K562 (cell line): Measurements from ENCODE around the gene HMG20B. TPM values are rescaled to one million over a fixed set of nuclear protein-coding genes. Genes with fewer than 3 reads are reported as not detected.

Experiments
- CC2D1A ChIP-seq: fragments of 450-650 bp; IDR thresholded peaks from 2 replicates; pipeline ENCODE4 v1.6.1; 2017; ENCODE audit warnings: mild to moderate bottlenecking
- DIDO1 ChIP-seq: fragments of 450-650 bp; IDR thresholded peaks from 2 replicates; pipeline ENCODE4 v1.6.1; 2016; ENCODE audit warnings: low read depth, missing biosample characterization, missing genetic modification characterization
- ETS2 ChIP-seq: IDR thresholded peaks from 2 replicates; pipeline ENCODE4 v1.6.1; 2016; ENCODE audit warnings: borderline replicate concordance, missing genetic modification characterization, mild to moderate bottlenecking, moderate library complexity, missing compliant biosample characterization; ENCODE audit not compliant: poor library complexity, severe bottlenecking
- GABPB1 ChIP-seq: sonication (generic); formaldehyde crosslinking; IDR thresholded peaks from 2 replicates; pipeline ENCODE4 v1.8.0; 2022; ENCODE audit warnings: mild to moderate bottlenecking, missing genetic modification reagents
- HDAC2 ChIP-seq: fragments of 450-650 bp; IDR thresholded peaks from 2 replicates; pipeline ENCODE4 v1.6.1; 2016; ENCODE audit warnings: mild to moderate bottlenecking
- HNRNPL ChIP-seq: fragments of 200-400 bp; formaldehyde crosslinking; IDR thresholded peaks from 2 replicates; pipeline ENCODE4 v1.6.1; 2017; ENCODE audit warnings: low read depth, mild to moderate bottlenecking, low read length
- MIER1 ChIP-seq: fragments of 450-650 bp; IDR thresholded peaks from 2 replicates; pipeline ENCODE4 v1.6.1; 2016; ENCODE audit warnings: antibody characterized with exemption, mild to moderate bottlenecking, low read depth
- PCBP2 ChIP-seq: fragments of 200-400 bp; formaldehyde crosslinking; IDR thresholded peaks from 2 replicates; pipeline ENCODE4 v1.6.1; 2018; ENCODE audit warnings: low read length, low read depth, mild to moderate bottlenecking, moderate library complexity; ENCODE audit not compliant: poor library complexity, severe bottlenecking
- POLR3G ChIP-seq: IDR thresholded peaks from 2 replicates; pipeline ENCODE4 v1.6.1; 2011; ENCODE audit not compliant: insufficient read length, insufficient replicate concordance; ENCODE audit errors: extremely low read depth
- SNIP1 ChIP-seq: fragments of 450-650 bp; IDR thresholded peaks from 2 replicates; pipeline ENCODE4 v1.7.1; 2017; ENCODE audit warnings: low read depth, mild to moderate bottlenecking
- TAF7 ChIP-seq: fragments of 450-650 bp; IDR thresholded peaks from 2 replicates; pipeline ENCODE4 v1.6.1; 2016; ENCODE audit warnings: missing genetic modification characterization, missing compliant biosample characterization
- TBP ChIP-seq: optimal IDR thresholded peaks from 2 replicates; pipeline ENCODE3; 2011; ENCODE audit warnings: low read depth, low read length, improper control_type of control experiment
- TRIM24 ChIP-seq, 2 experiments: fragments of 450-650 bp; IDR thresholded peaks; 2 replicates each; pipeline ENCODE4 v1.6.1; 2016
- ZBTB7A ChIP-seq: IDR thresholded peaks from 2 replicates; pipeline ENCODE4 v1.6.1; 2011; ENCODE audit warnings: low read depth, mild to moderate bottlenecking, low read length, moderate library complexity, borderline replicate concordance; ENCODE audit not compliant: control insufficient read depth
- ZNF274 ChIP-seq: IDR thresholded peaks from 2 replicates; pipeline ENCODE4 v1.6.1; 2011; ENCODE audit warnings: low read depth, mild to moderate bottlenecking, low read length, moderate library complexity, borderline replicate concordance
- ZNF324 ChIP-seq: fragments of 250-450 bp; sonication (Bioruptor Pico); IDR thresholded peaks from 2 replicates; pipeline ENCODE4 v1.4.0; 2020; ENCODE audit warnings: mild to moderate bottlenecking
- ZNF436 ChIP-seq: fragments of 250-450, 450-650 bp; sonication (Bioruptor Pico); formaldehyde crosslinking; IDR thresholded peaks from 2 replicates; pipeline ENCODE4 v1.7.0; 2020; ENCODE audit warnings: mild to moderate bottlenecking
- polyA plus RNA-seq, 8 experiments: library from polyadenylated mRNA; depleted of rRNA in 4 of 8; stranded (reverse) in 5 of 8; unstranded in 3 of 8; fragments of >200 nt; fragmentation: Nextera tagmentation in 2 of 8; fragmentation: Illumina TruSeq in 1 of 8; extraction: Ambion mirVana in 2 of 8; extraction: Trizol in 1 of 8; gene quantifications; 2 replicates each; pipeline versions ENCODE4 v1.2.1 to v1.2.3, GENCODE V29; 2011 to 2014; ENCODE audit warnings: inconsistent platforms in 1 of 8, missing spikeins in 1 of 8
- total RNA-seq, 7 experiments: library from RNA; depleted of rRNA in 6 of 7; stranded (reverse); fragments of >200 nt in 6 of 7; fragmentation: Illumina TruSeq in 2 of 7; extraction: Trizol in 2 of 7; gene quantifications; 2 replicates each; pipeline versions ENCODE4 v1.2.1 to v1.2.3, GENCODE V29; 2011 to 2021; ENCODE audit warnings: low replicate concordance in 1 of 7
- TF ChIP-seq, protein P1 (sequence below): fragments of 450-650 bp; IDR thresholded peaks from 2 replicates; pipeline ENCODE4 v1.6.1; 2016; ENCODE audit warnings: mild to moderate bottlenecking, moderate library complexity

The HMG20B gene
- total and polyA plus RNA-seq, 9 of the 15 experiments (the other 6 are each of a cell fraction or from before 2014, with no cell fraction given): 0.35 to 172 (median 38.6) TPM

DNA sequence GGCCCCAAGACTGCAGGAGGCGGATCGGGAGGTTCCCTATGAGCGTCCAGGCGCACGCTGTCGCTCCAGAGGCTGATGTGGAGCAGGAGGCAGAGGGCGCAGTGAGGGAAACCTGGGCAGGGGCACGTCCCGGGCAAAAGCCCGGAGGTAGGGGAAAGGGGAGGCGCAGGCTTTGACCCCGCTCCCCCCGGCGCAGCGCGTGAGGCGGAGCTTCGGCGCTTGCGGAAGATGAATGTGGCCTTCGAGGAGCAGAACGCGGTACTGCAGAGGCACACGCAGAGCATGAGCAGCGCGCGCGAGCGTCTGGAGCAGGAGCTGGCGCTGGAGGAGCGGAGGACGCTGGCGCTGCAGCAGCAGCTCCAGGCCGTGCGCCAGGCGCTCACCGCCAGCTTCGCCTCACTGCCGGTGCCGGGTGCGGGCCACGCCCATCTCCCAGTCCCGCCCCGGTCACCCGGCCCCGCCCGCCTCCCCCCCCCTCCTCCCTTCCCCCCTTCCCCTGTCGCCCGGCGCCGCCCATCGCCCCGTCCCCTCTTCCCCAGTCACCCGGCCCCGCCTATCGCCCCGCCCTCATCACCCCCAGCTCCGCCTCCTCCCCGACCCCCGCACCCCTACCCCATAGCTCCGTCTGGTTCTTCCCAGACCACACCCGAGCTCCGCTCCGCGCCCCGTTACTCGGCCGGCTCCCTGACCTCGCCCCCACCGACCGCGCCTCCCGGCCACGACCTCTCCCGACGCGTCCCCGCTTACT is 4.1 kb downstream of the HMG20B start (continued):
- TF ChIP-seq, protein P1, sequence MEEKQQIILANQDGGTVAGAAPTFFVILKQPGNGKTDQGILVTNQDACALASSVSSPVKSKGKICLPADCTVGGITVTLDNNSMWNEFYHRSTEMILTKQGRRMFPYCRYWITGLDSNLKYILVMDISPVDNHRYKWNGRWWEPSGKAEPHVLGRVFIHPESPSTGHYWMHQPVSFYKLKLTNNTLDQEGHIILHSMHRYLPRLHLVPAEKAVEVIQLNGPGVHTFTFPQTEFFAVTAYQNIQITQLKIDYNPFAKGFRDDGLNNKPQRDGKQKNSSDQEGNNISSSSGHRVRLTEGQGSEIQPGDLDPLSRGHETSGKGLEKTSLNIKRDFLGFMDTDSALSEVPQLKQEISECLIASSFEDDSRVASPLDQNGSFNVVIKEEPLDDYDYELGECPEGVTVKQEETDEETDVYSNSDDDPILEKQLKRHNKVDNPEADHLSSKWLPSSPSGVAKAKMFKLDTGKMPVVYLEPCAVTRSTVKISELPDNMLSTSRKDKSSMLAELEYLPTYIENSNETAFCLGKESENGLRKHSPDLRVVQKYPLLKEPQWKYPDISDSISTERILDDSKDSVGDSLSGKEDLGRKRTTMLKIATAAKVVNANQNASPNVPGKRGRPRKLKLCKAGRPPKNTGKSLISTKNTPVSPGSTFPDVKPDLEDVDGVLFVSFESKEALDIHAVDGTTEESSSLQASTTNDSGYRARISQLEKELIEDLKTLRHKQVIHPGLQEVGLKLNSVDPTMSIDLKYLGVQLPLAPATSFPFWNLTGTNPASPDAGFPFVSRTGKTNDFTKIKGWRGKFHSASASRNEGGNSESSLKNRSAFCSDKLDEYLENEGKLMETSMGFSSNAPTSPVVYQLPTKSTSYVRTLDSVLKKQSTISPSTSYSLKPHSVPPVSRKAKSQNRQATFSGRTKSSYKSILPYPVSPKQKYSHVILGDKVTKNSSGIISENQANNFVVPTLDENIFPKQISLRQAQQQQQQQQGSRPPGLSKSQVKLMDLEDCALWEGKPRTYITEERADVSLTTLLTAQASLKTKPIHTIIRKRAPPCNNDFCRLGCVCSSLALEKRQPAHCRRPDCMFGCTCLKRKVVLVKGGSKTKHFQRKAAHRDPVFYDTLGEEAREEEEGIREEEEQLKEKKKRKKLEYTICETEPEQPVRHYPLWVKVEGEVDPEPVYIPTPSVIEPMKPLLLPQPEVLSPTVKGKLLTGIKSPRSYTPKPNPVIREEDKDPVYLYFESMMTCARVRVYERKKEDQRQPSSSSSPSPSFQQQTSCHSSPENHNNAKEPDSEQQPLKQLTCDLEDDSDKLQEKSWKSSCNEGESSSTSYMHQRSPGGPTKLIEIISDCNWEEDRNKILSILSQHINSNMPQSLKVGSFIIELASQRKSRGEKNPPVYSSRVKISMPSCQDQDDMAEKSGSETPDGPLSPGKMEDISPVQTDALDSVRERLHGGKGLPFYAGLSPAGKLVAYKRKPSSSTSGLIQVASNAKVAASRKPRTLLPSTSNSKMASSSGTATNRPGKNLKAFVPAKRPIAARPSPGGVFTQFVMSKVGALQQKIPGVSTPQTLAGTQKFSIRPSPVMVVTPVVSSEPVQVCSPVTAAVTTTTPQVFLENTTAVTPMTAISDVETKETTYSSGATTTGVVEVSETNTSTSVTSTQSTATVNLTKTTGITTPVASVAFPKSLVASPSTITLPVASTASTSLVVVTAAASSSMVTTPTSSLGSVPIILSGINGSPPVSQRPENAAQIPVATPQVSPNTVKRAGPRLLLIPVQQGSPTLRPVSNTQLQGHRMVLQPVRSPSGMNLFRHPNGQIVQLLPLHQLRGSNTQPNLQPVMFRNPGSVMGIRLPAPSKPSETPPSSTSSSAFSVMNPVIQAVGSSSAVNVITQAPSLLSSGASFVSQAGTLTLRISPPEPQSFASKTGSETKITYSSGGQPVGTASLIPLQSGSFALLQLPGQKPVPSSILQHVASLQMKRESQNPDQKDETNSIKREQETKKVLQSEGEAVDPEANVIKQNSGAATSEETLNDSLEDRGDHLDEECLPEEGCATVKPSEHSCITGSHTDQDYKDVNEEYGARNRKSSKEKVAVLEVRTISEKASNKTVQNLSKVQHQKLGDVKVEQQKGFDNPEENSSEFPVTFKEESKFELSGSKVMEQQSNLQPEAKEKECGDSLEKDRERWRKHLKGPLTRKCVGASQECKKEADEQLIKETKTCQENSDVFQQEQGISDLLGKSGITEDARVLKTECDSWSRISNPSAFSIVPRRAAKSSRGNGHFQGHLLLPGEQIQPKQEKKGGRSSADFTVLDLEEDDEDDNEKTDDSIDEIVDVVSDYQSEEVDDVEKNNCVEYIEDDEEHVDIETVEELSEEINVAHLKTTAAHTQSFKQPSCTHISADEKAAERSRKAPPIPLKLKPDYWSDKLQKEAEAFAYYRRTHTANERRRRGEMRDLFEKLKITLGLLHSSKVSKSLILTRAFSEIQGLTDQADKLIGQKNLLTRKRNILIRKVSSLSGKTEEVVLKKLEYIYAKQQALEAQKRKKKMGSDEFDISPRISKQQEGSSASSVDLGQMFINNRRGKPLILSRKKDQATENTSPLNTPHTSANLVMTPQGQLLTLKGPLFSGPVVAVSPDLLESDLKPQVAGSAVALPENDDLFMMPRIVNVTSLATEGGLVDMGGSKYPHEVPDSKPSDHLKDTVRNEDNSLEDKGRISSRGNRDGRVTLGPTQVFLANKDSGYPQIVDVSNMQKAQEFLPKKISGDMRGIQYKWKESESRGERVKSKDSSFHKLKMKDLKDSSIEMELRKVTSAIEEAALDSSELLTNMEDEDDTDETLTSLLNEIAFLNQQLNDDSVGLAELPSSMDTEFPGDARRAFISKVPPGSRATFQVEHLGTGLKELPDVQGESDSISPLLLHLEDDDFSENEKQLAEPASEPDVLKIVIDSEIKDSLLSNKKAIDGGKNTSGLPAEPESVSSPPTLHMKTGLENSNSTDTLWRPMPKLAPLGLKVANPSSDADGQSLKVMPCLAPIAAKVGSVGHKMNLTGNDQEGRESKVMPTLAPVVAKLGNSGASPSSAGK: no peak; the same call in 1 of the 2 replicates
- TF ChIP-seq SNIP1 (no peak), POLR3G (no peak), TAF7 (no peak), ZNF274 (no peak), ZBTB7A (peak; percentile 51; the same call in 1 of the 2 replicates), CC2D1A (no peak), PCBP2 (peak; percentile 44), MIER1 (no peak), GABPB1 (CRISPR knock-in tag) (no peak), HDAC2 (no peak), ETS2 (tag) (no peak), HNRNPL (peak; percentile 31; the same call in 1 of the 2 replicates), DIDO1 (tag) (no peak), ZNF436 (no peak), ZNF324 (CRISPR knock-in tag) (no peak), TBP (no peak), TRIM24 (IDR thresholded peaks at IDR 0.05) (no peak)
